Adrenal gland (tissue), 5 donors: ENCODE measurements around the gene TASOR2.

Source experiments
- CTCF ChIP-seq, 6 experiments: fragments of 450-650 bp in 4 of 6; fragments of 200-600 bp in 2 of 6; sonication (generic) in 1 of 6; IDR thresholded peaks; 1 replicate in 5 of 6; 2 replicates in 1 of 6; pipeline versions ENCODE4 v1.5.1 to v1.8.0; 2016 to 2021; ENCODE audit warnings: antibody characterized with exemption in 6 of 6, mild to moderate bottlenecking in 2 of 6, moderate library complexity in 1 of 6
- POLR2A ChIP-seq, 2 donors: fragments of 450-650 bp; IDR thresholded peaks; one replicate each; pipeline ENCODE4 v1.6.1; 2017; ENCODE audit warnings: antibody characterized with exemption in 2 of 2, mild to moderate bottlenecking in 2 of 2, moderate library complexity in 1 of 2
- donor health status: DM: no; HTN: no; CAD: no.

DNA sequence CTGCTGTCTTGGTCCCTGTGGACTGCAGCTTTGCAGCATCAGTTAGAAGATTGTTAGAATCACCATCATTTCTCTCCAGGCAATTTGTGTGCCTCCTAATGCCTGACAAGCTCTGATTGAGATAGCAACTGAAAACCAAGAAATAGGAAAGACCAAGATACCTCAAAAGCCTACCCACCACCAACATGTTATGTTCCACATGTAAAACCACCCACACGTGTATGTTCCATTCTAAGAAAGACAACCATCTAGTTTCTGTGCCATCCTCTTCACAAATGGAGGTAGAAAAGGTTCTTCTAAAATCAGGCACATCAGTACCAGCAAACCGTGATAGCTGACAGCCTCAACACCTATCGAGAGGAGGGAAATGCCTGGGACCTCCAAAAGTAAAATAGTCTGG, 46.9 kb downstream of the TASOR2 start:
- TF ChIP-seq CTCF (IDR thresholded peaks at IDR 0.05): no peak
- no peak for TF ChIP-seq POLR2A (IDR thresholded peaks at IDR 0.05)
